HG02943 (cell line): Measurements from ENCODE around the gene NR2C1.

Experiments used
- ATAC-seq: cut with Tn5 transposase; IDR thresholded peaks from one replicate; pipeline ENCODE4 v1.9.1; 2021; ENCODE audit warnings: mild to moderate bottlenecking, low read depth, moderate library complexity; ENCODE audit not compliant: unreplicated experiment

Gene NR2C1

GRCh38 chr12:94970560-94970959, 102.9 kb downstream of the NR2C1 start:
- ATAC-seq: no peak
